A549 (cell line): ENCODE measurements around the gene MT1B. TPM values are rescaled to one million over a fixed set of nuclear protein-coding genes. Genes with fewer than 3 reads are reported as not detected.

Experiments used
- ATAC-seq, 2 experiments: fragments of 200-7000 bp in 1 of 2; fragments of >200 bp in 1 of 2; cut with Nextera tagmentation in 1 of 2; cut with Tn5 transposase in 1 of 2; 3 replicates each; pipeline versions ENCODE4 v1.8.0 to v1.9.1; 2018 to 2020; ENCODE audit warnings: mild to moderate bottlenecking in 1 of 2, moderate library complexity in 1 of 2
- CTCF ChIA-PET: fragments of 300-600 bp; sonication (Branson Sonifier 250); formaldehyde crosslinking; extraction: SDS; loops from one replicate; lab custom pipeline; 2021; ENCODE audit warnings: antibody characterized with exemption, inconsistent platforms; lab: Yijun Ruan, JAX
- POLR2A ChIA-PET: fragments of 350-600 bp; formaldehyde crosslinking; extraction: SDS; loops from one replicate; lab custom pipeline; 2021; ENCODE audit warnings: antibody characterized with exemption, inconsistent platforms; lab: Yijun Ruan, JAX
- DNase-seq, 2 experiments: peaks; one replicate each; pipeline versions ENCODE4 v3.0.0 to v3.0.0-alpha.2; 2011 to 2016; ENCODE audit warnings: low read depth in 1 of 2, low spot score in 1 of 2
- FAIRE-seq: peaks from 2 replicates; lab custom pipeline; 2011; peaks lifted over from hg19 to GRCh38; lab: Jason Lieb, UNC
- H3K27ac ChIP-seq, 2 experiments: fragments of >200 bp; sonication (Bioruptor Twin); formaldehyde crosslinking; 3 replicates each; pipeline ENCODE4 v1.5.1; 2016 to 2017
- H3K4me1 ChIP-seq: fragments of >200 bp; sonication (Bioruptor Twin); formaldehyde crosslinking; 3 replicates; pipeline ENCODE4 v1.6.1; 2016
- H3K4me2 ChIP-seq: fragments of >200 bp; sonication (Bioruptor Twin); formaldehyde crosslinking; 3 replicates; pipeline ENCODE4 v1.6.1; 2016
- H3K4me3 ChIP-seq: fragments of >200 bp; sonication (Bioruptor Twin); formaldehyde crosslinking; 3 replicates; pipeline ENCODE4 v1.5.1; 2016
- H3K9me3 ChIP-seq: fragments of >200 bp; sonication (Bioruptor Twin); formaldehyde crosslinking; 3 replicates; pipeline ENCODE4 v1.6.1; 2016
- BHLHE40 ChIP-seq: IDR thresholded peaks from 2 replicates; pipeline ENCODE4 v1.6.1; 2012; ENCODE audit warnings: low read depth, low read length, inconsistent platforms
- CBX8 ChIP-seq: fragments of 200-600 bp; sonication (generic); IDR thresholded peaks from 2 replicates; pipeline ENCODE4 v1.6.1; 2016
- CHD2 ChIP-seq: fragments of 150-350 bp; IDR thresholded peaks from 2 replicates; pipeline ENCODE4 v1.6.1; 2014; ENCODE audit warnings: low read length; ENCODE audit not compliant: partially characterized antibody
- EHF ChIP-seq: fragments of 250-450 bp; sonication (Bioruptor Pico); IDR thresholded peaks from 2 replicates; pipeline ENCODE4 v1.5.0; 2020; ENCODE audit warnings: mild to moderate bottlenecking
- EHMT2 ChIP-seq: fragments of 200-600 bp; sonication (generic); IDR thresholded peaks from 2 replicates; pipeline ENCODE4 v1.6.1; 2016; ENCODE audit warnings: antibody characterized with exemption, low read depth, mild to moderate bottlenecking, moderate library complexity
- GATA3 ChIP-seq: IDR thresholded peaks from 2 replicates; pipeline ENCODE4 v1.6.1; 2012; ENCODE audit warnings: borderline replicate concordance
- HDAC2 ChIP-seq: fragments of 200-600 bp; sonication (generic); IDR thresholded peaks from 2 replicates; pipeline ENCODE4 v1.6.1; 2016
- HEYL ChIP-seq: fragments of 250-450 bp; sonication (Bioruptor Pico); IDR thresholded peaks from 2 replicates; pipeline ENCODE4 v1.8.0; 2021; ENCODE audit warnings: mild to moderate bottlenecking, moderate library complexity
- HOXB13 ChIP-seq: fragments of 250-450 bp; sonication (Bioruptor Pico); IDR thresholded peaks from 2 replicates; pipeline ENCODE4 v1.5.0; 2020; ENCODE audit warnings: low read depth, mild to moderate bottlenecking, moderate library complexity
- KDM1A ChIP-seq: fragments of 200-600 bp; sonication (generic); IDR thresholded peaks from 2 replicates; pipeline ENCODE4 v1.6.1; 2016; ENCODE audit warnings: low read depth, mild to moderate bottlenecking
- KDM5A ChIP-seq: fragments of 200-600 bp; sonication (generic); IDR thresholded peaks from 2 replicates; pipeline ENCODE4 v1.6.1; 2016; ENCODE audit warnings: antibody characterized with exemption, mild to moderate bottlenecking
- MAFK ChIP-seq: fragments of 450-650 bp; IDR thresholded peaks from 2 replicates; pipeline ENCODE4 v1.6.1; 2014; ENCODE audit not compliant: partially characterized antibody
- MAZ ChIP-seq: fragments of 150-350 bp; IDR thresholded peaks from 2 replicates; pipeline ENCODE4 v1.6.1; 2014; ENCODE audit warnings: antibody characterized with exemption, low read depth, low read length, borderline replicate concordance
- NR3C1 ChIP-seq: fragments of >200 bp; sonication (Bioruptor Twin); formaldehyde crosslinking; IDR thresholded peaks from 3 replicates; pipeline ENCODE4 v1.6.1; 2017
- RCOR1 ChIP-seq: fragments of 150-350 bp; IDR thresholded peaks from 2 replicates; pipeline ENCODE4 v1.6.1; 2014; ENCODE audit warnings: antibody characterized with exemption, low read length, low read depth
- RFX5 ChIP-seq: fragments of 450-650 bp; IDR thresholded peaks from 2 replicates; pipeline ENCODE4 v1.7.1; 2014; ENCODE audit warnings: antibody characterized with exemption, mild to moderate bottlenecking, moderate library complexity
- RNF2 ChIP-seq: fragments of 200-600 bp; sonication (generic); IDR thresholded peaks from 2 replicates; pipeline ENCODE4 v1.6.1; 2016; ENCODE audit warnings: low read depth, mild to moderate bottlenecking, antibody characterized with exemption, moderate library complexity, borderline replicate concordance
- SMC3 ChIP-seq: fragments of >200 bp; sonication (Bioruptor Twin); formaldehyde crosslinking; IDR thresholded peaks from 3 replicates; pipeline ENCODE4 v1.6.1; 2018; ENCODE audit warnings: inconsistent platforms
- ZC3H11A ChIP-seq: fragments of 450-650 bp; IDR thresholded peaks from 2 replicates; pipeline ENCODE4 v1.6.1; 2014; ENCODE audit warnings: antibody characterized with exemption, mild to moderate bottlenecking
- WGBS: methylation state at CpG from one replicate; pipeline ENCODE4 v1.1.6; 2017; ENCODE audit errors: missing lambda C conversion rate; 5-methylcytosine and 5-hydroxymethylcytosine counted together
- polyA plus RNA-seq, 4 experiments: library from polyadenylated mRNA; depleted of rRNA in 3 of 4; stranded (reverse); fragments of >200 nt; fragmentation: RNase III in 1 of 4; extraction: RNeasy Plus Mini Kit Qiagen cat#74134 plus additional on column Dnase treatment in 1 of 4; gene quantifications; 2 replicates in 3 of 4; 3 replicates in 1 of 4; pipeline ENCODE4 v1.2.3, GENCODE V29; 2011 to 2017
- TF ChIP-seq, protein P1 (sequence below): fragments of >200 bp; sonication (Bioruptor Twin); formaldehyde crosslinking; IDR thresholded peaks from 2 replicates; pipeline ENCODE4 v1.6.1; 2016
- TF ChIP-seq, protein P2 (sequence below): fragments of 200-600 bp; sonication (generic); IDR thresholded peaks from 2 replicates; pipeline ENCODE4 v1.6.1; 2016; ENCODE audit warnings: antibody characterized with exemption, mild to moderate bottlenecking, moderate library complexity
- TF ChIP-seq, protein P3 (sequence below): IDR thresholded peaks from 2 replicates; pipeline ENCODE4 v1.6.1; 2012
- TF ChIP-seq, protein P4 (sequence below): fragments of 150-350 bp; IDR thresholded peaks from 2 replicates; pipeline ENCODE4 v1.6.1; 2014; ENCODE audit warnings: low read depth, mild to moderate bottlenecking, low read length
- TF ChIP-seq, protein P5 (sequence below): IDR thresholded peaks from 2 replicates; pipeline ENCODE4 v1.6.1; 2012

MT1B gene
- polyA plus RNA-seq, 2 of the 4 experiments (the other 2 are of a cell fraction): not detected

DNA sequence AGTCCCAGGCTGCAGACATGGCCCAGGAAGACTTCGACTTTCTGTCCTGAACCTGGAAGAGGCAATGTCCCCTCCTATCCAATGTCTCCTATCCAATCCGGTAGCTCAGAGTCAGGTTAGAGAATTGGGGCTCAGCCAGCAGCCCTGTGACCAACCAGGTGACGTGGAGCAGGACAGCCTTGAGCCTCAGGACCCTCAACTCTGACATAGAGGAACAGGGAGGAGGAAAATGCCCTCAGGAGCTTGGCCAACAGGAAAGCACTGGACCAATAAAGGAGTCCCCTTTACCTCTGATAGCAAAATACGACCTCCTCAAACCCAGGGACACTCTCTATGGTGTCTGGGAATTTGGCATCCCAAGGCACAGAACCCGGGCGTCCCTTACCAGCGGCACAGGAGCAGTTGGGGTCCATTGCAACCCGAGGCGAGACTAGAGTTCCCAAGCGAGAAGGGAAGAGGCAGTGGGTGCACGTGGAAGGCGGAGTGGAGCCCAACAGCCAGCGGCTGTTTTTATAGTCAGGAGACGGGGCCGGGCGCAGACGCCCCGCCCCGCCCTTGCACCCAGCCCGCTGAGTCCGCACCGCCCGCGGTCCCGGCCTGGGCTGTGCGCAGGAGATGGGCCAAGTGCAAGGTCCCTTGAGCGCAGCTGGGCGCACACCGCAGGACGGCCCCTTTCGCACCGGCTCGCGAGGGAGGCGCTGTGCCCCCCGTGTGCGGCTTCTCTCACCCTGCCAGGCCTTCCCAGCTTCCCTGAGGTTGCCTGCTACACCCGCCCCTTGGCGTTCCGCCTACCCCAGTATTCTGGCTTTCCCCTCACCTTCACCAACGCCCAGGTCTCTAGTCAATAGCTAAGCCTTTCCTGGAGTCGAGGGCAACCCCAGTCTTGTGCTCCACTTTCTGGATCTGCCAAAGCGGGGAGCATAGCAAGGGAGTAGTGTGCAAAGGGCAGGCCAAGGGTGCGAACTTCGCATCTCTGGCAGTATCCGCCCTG is 16.2 kb downstream of the MT1B start, which contains the start of gene MT1G:
MT1G (minus strand) TSS at position 485 of the 991 bp plus-strand sequence; CDS start at position 413, 72 bp downstream.
- CTCF ChIA-PET: interaction anchor here (0.7 to 1.9 kb wide), 5 partner anchors 17 to 34 kb away, joined by 3 to 6 read pairs (median 3); no protein-coding TSS in a partner anchor
- FAIRE-seq (no peak), ATAC-seq (no peak), DNase-seq (no peak)
- POLR2A ChIA-PET: interaction anchor here (1.1 kb wide), 1 partner anchor 11 kb away, joined by 4 read pairs; no protein-coding TSS in a partner anchor
- WGBS: 76% methylated on average over 46 of the region's 46 CpGs
- Histone ChIP-seq H3K4me1 (no peaks in the 10 kb centered on the region), H3K4me3 (no peak within 1 kb of the TSS), H3K27ac (no peak within 1 kb of the TSS), H3K9me3 (no peaks in the 10 kb centered on the region), H3K4me2 (no peak within 1 kb of the TSS)
- TF ChIP-seq RFX5: no peak
- TF ChIP-seq HOXB13 (CRISPR knock-in tag): no peak
- TF ChIP-seq, protein P1, sequence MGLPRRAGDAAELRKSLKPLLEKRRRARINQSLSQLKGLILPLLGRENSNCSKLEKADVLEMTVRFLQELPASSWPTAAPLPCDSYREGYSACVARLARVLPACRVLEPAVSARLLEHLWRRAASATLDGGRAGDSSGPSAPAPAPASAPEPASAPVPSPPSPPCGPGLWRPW: no peak
- TF ChIP-seq GATA3: no peak
- TF ChIP-seq, protein P2, sequence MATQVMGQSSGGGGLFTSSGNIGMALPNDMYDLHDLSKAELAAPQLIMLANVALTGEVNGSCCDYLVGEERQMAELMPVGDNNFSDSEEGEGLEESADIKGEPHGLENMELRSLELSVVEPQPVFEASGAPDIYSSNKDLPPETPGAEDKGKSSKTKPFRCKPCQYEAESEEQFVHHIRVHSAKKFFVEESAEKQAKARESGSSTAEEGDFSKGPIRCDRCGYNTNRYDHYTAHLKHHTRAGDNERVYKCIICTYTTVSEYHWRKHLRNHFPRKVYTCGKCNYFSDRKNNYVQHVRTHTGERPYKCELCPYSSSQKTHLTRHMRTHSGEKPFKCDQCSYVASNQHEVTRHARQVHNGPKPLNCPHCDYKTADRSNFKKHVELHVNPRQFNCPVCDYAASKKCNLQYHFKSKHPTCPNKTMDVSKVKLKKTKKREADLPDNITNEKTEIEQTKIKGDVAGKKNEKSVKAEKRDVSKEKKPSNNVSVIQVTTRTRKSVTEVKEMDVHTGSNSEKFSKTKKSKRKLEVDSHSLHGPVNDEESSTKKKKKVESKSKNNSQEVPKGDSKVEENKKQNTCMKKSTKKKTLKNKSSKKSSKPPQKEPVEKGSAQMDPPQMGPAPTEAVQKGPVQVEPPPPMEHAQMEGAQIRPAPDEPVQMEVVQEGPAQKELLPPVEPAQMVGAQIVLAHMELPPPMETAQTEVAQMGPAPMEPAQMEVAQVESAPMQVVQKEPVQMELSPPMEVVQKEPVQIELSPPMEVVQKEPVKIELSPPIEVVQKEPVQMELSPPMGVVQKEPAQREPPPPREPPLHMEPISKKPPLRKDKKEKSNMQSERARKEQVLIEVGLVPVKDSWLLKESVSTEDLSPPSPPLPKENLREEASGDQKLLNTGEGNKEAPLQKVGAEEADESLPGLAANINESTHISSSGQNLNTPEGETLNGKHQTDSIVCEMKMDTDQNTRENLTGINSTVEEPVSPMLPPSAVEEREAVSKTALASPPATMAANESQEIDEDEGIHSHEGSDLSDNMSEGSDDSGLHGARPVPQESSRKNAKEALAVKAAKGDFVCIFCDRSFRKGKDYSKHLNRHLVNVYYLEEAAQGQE: no peak
- TF ChIP-seq CBX8: no peak
- TF ChIP-seq EHMT2: no peak
- no peak for TF ChIP-seq EHF (CRISPR knock-in tag)
- TF ChIP-seq HEYL (CRISPR knock-in tag): no peak
- no peak for TF ChIP-seq ZC3H11A

DNA sequence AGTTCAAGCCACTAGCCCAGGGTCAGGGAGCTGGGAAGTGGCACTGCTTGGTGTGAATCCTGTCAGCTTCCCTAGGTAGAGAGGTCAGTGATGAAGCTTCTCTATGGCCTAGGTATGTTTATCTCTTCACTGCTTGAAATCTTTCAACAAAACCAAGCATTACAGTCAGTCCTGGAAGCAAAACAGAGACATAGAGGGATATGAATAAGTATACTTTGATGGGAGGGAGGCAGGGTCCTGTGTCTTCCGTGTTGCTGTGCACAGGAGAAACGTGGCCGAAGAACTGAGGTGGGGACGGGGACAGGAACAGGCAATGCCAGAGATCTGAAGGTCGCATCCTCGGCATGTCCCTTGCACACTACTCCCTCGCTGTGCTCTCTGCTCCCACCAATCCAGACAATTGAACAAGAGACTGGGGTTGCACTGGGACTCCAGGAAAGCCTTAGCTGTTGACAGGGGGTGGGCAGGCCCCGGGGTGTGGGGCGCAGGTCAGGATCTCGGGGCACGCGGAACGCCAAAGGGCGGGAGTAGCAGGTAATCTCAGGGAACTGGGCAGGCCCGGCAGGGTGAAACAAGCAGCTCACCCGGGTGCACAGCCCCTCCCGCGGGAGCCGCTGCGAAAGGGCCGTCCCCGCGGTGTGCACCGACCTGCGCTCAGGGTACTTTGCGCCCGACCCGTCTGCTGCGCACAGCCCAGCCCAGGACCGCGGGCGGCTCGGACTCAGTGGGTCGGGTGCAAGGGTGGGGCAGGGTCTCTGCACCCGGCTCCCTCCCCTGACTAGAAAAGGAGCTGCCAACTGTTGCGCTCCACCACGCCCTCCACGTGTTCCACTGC is 17.5 kb downstream of the MT1B start, which contains the start of gene MT1H:
MT1H (plus strand) TSS at position 810 of the 835 bp plus-strand sequence. CDS start 71 bp downstream, outside the sequence.
- Histone ChIP-seq H3K27ac (no peak within 1 kb of the TSS), H3K4me2 (no peak within 1 kb of the TSS), H3K4me3 (no peak within 1 kb of the TSS), H3K9me3 (no peaks in the 10 kb centered on the region), H3K4me1 (no peaks in the 10 kb centered on the region)
- ATAC-seq (no peak), DNase-seq (no peak), FAIRE-seq (no peak)
- CTCF ChIA-PET: interaction anchor here (1.0 to 1.8 kb wide), 2 partner anchors 26 to 69 kb away, joined by 3 to 6 read pairs; no protein-coding TSS in a partner anchor
- 74% methylated on average over 38 of the region's 38 CpGs for WGBS
- POLR2A ChIA-PET: no interaction called here
- TF ChIP-seq, protein P2: no peak
- TF ChIP-seq MAZ (no peak), SMC3 (no peak), KDM5A (no peak), KDM1A (no peak), BHLHE40 (no peak), RCOR1 (no peak), NR3C1 (no peak), CHD2 (no peak), MAFK (no peak), HDAC2 (no peak), RNF2 (no peak)
- TF ChIP-seq, protein P3, sequence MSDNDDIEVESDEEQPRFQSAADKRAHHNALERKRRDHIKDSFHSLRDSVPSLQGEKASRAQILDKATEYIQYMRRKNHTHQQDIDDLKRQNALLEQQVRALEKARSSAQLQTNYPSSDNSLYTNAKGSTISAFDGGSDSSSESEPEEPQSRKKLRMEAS: no peak
- TF ChIP-seq, protein P4, sequence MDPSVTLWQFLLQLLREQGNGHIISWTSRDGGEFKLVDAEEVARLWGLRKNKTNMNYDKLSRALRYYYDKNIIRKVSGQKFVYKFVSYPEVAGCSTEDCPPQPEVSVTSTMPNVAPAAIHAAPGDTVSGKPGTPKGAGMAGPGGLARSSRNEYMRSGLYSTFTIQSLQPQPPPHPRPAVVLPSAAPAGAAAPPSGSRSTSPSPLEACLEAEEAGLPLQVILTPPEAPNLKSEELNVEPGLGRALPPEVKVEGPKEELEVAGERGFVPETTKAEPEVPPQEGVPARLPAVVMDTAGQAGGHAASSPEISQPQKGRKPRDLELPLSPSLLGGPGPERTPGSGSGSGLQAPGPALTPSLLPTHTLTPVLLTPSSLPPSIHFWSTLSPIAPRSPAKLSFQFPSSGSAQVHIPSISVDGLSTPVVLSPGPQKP: no peak
- TF ChIP-seq, protein P5, sequence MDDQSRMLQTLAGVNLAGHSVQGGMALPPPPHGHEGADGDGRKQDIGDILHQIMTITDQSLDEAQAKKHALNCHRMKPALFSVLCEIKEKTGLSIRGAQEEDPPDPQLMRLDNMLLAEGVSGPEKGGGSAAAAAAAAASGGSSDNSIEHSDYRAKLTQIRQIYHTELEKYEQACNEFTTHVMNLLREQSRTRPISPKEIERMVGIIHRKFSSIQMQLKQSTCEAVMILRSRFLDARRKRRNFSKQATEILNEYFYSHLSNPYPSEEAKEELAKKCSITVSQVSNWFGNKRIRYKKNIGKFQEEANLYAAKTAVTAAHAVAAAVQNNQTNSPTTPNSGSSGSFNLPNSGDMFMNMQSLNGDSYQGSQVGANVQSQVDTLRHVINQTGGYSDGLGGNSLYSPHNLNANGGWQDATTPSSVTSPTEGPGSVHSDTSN: no peak
